ENCODE data around the gene C4orf46. TPM values are rescaled to one million over a fixed set of nuclear protein-coding genes. Genes with fewer than 3 reads are reported as not detected.

Gene C4orf46
- 7.7 and 20.2 TPM in 2 replicates for total RNA-seq

GRCh38 chr4:158671665-158671914 is at the start of gene C4orf46:
C4orf46 (minus strand) TSS chr4:158671887; CDS start chr4:158671801, 86 bp downstream.

GRCh38 chr4:158671915-158672806 is 474 bp upstream of the C4orf46 start, which contains the start of gene ETFDH:
ETFDH (plus strand) TSS chr4:158672296; CDS start chr4:158672457, 161 bp downstream.

Other genes starting within 250 kb of the C4orf46 start
- gene RXFP1, start 150.0 kb downstream of the C4orf46 start, total RNA-seq = not detected in 2 replicates
- 6.2 and 10.0 TPM in 2 replicates for gene ETFDH, start 409 bp upstream of the C4orf46 start, total RNA-seq
- gene PPID, start 51.5 kb upstream of the C4orf46 start, total RNA-seq = 15.6 and 24.0 TPM in 2 replicates
- 12.9 and 55.8 TPM in 2 replicates for gene FNIP2, start 97.1 kb upstream of the C4orf46 start, total RNA-seq

Data from mesangial cell (primary cell).